Immature natural killer cell (primary cell): ENCODE measurements around the gene DNAJB12. TPM values are rescaled to one million over a fixed set of nuclear protein-coding genes. Genes with fewer than 3 reads are reported as not detected.
A peak's percentile ranks its signal among the peaks of the same experiment; 100 is the strongest.

Experiments
- DNase-seq, 3 donors: peaks; one replicate each; pipeline ENCODE4 v3.0.0; 2022; ENCODE audit warnings: mixed read lengths in 1 of 3
- H3K27ac Mint-ChIP-seq, 6 donors: one replicate each; pipeline ENCODE4 v1.8.0; 2020; ENCODE audit warnings: mixed read lengths in 6 of 6, mild to moderate bottlenecking in 5 of 6, inconsistent platforms in 4 of 6, moderate library complexity in 3 of 6
- H3K27me3 Mint-ChIP-seq, 3 donors: one replicate each; pipeline ENCODE4 v1.8.0; 2020 to 2021; ENCODE audit warnings: low read depth in 3 of 3, mild to moderate bottlenecking in 3 of 3, mixed read lengths in 3 of 3, moderate library complexity in 3 of 3, inconsistent platforms in 1 of 3
- H3K36me3 Mint-ChIP-seq, 3 donors: one replicate each; pipeline ENCODE4 v1.8.0; 2020; ENCODE audit warnings: mixed read lengths in 3 of 3, inconsistent platforms in 2 of 3, mild to moderate bottlenecking in 2 of 3
- H3K4me1 Mint-ChIP-seq, 2 donors: one replicate each; pipeline ENCODE4 v1.8.0; 2020; ENCODE audit warnings: inconsistent platforms in 2 of 2, mild to moderate bottlenecking in 2 of 2, mixed read lengths in 2 of 2, moderate library complexity in 1 of 2
- H3K4me3 Mint-ChIP-seq, 5 donors: one replicate each; pipeline ENCODE4 v1.8.0; 2020; ENCODE audit warnings: mild to moderate bottlenecking in 5 of 5, mixed read lengths in 5 of 5, inconsistent platforms in 3 of 5, moderate library complexity in 3 of 5
- H3K9me3 Mint-ChIP-seq, 6 donors: one replicate each; pipeline ENCODE4 v1.8.0; 2020; ENCODE audit warnings: mild to moderate bottlenecking in 6 of 6, mixed read lengths in 6 of 6, inconsistent platforms in 4 of 6, moderate library complexity in 3 of 6
- polyA plus RNA-seq, 3 donors: library from polyadenylated mRNA; unstranded; fragments of 300-500 nt; fragmentation: Illumina TruSeq; gene quantifications; one replicate each; pipeline ENCODE4 v1.2.3, GENCODE V29; 2021

DNAJB12 gene
- polyA plus RNA-seq, 3 donors from 2014 or later, result 12.2 to 32.0 (median 12.4) TPM

DNA sequence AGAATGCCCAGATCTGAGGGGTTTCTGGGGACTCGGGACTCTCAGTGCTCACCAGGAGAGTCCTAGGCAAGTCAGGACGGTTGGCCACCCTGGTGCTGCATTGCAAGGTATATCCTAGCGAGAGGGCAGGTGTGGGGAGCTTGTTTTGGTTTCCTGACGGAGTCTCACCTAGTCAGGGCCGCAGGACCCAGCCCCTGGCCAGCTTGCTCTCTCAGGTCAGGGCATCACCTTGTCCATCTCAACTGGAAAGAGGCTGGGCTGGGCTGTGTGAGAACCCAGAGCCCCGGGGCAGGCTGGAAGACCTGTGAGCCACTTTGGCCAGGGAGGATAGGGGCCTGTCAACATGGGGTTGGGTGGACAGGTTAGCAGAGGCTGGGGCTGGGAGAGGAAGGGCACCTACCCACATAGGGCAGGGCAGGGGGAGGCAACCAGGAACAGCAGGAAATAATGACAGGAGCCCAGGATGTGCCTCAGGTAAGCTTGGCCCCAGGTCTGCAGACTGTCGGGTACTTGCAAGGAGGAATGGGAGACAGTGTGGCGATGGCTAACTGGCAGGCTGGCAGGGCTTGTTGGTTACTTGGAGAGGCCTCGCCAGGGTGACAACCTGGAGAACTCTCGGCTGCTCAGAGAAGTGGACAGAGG lies 31.5 kb downstream of the DNAJB12 start:
- peaks cover 61 to 82% of the 10 kb centered on the region in 2 donors for H3K4me1 Mint-ChIP-seq
- no peaks in the 10 kb centered on the region for H3K36me3 Mint-ChIP-seq
- DNase-seq, result no peak
- H3K9me3 Mint-ChIP-seq, result no peaks in the 10 kb centered on the region
- peak overlapping the region in 5 of 6 donors; percentile 64 to 83 (median 79) for H3K27ac Mint-ChIP-seq
- no peak overlapping the region for H3K4me3 Mint-ChIP-seq
- H3K27me3 Mint-ChIP-seq, result peaks cover 7 to 26% (median 23%) of the 10 kb centered on the region in 3 donors

- Mint-ChIP-seq H3K4me1 (peaks cover 57 to 78% of the 10 kb centered on the region in 2 donors), H3K36me3 (no peaks in the 10 kb centered on the region), H3K4me3 (peak overlapping the region in 3 of 5 donors; percentile 17 to 35 (median 21)), H3K9me3 (no peaks in the 10 kb centered on the region), H3K27me3 (peaks cover 7 to 26% (median 20%) of the 10 kb centered on the region in 3 donors), H3K27ac (peak overlapping the region; percentile 77 to 99 (median 88))
- DNase-seq, result no peak
These were observed 32.2 kb downstream of the DNAJB12 start for GRCh38 chr10:72322280-72323058.

GRCh38 chr10:72322030-72322279 lies 32.8 kb downstream of the DNAJB12 start:
- peaks cover 6 to 22% (median 20%) of the 10 kb centered on the region in 3 donors for H3K27me3 Mint-ChIP-seq
- H3K36me3 Mint-ChIP-seq, result no peaks in the 10 kb centered on the region
- peaks cover 59 to 77% of the 10 kb centered on the region in 2 donors for H3K4me1 Mint-ChIP-seq
- no peak for DNase-seq
- no peaks in the 10 kb centered on the region for H3K9me3 Mint-ChIP-seq
- H3K4me3 Mint-ChIP-seq, result peak overlapping the region in 4 of 5 donors; percentile 2 to 35 (median 19)
- peak overlapping the region; percentile 77 to 99 (median 88) for H3K27ac Mint-ChIP-seq

GRCh38 chr10:72321248-72322029 lies 33.3 kb downstream of the DNAJB12 start:
- DNase-seq, result no peak
- no peaks in the 10 kb centered on the region for H3K36me3 Mint-ChIP-seq
- H3K4me1 Mint-ChIP-seq, result peaks cover 58 to 76% of the 10 kb centered on the region in 2 donors
- H3K4me3 Mint-ChIP-seq, result no peak overlapping the region
- H3K27ac Mint-ChIP-seq, result peak overlapping the region; percentile 97 to 100 (median 98)
- no peaks in the 10 kb centered on the region for H3K9me3 Mint-ChIP-seq
- peaks cover 4 to 17% (median 16%) of the 10 kb centered on the region in 3 donors for H3K27me3 Mint-ChIP-seq

DNA sequence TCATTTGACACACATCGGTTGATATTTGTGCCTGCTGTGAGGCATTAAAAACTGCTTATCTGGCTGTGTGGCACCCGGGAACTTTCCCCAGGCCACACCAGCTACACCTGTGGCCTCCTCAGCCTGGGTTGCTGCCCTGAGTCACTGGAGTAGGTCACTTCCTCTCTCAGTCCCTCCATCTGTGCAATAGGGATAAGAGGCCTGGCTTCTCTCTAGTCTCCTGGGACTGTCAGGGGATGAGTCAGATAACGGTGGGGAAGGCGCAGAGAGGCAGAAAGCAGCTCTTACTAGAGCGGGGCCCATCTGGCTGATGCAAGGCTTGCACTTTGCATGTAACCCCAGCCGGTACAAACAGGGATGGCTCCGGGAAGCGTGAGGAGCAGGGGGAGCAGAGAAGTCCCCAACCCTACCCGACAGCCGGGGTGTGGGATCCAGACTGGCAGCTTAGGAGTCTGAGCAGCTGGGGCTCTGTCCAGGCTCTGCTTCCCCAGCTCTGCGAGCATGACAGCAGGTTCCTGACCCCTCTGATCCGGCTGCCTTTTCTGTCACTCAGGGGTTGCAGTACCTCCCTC lies 34.0 kb downstream of the DNAJB12 start:
- Mint-ChIP-seq H3K9me3 (no peaks in the 10 kb centered on the region), H3K4me1 (peaks cover 62 to 80% of the 10 kb centered on the region in 2 donors), H3K27me3 (peaks cover 4 to 16% (median 16%) of the 10 kb centered on the region in 3 donors), H3K27ac (peak overlapping the region; percentile 97 to 100 (median 98)), H3K36me3 (no peaks in the 10 kb centered on the region), H3K4me3 (peak overlapping the region; percentile 74 to 87 (median 80))
- no peak for DNase-seq

- Mint-ChIP-seq H3K36me3 (no peaks in the 10 kb centered on the region), H3K4me3 (peak overlapping the region; percentile 74 to 94 (median 80)), H3K9me3 (no peaks in the 10 kb centered on the region), H3K27ac (peak overlapping the region; percentile 97 to 100 (median 98)), H3K27me3 (peaks cover 3 to 16% (median 14%) of the 10 kb centered on the region in 3 donors), H3K4me1 (peaks cover 64 to 80% of the 10 kb centered on the region in 2 donors)
- DNase-seq, result peak; percentile 93 to 95 (median 94)
These were observed 35.1 kb downstream of the DNAJB12 start for GRCh38 chr10:72319416-72320254.

DNA sequence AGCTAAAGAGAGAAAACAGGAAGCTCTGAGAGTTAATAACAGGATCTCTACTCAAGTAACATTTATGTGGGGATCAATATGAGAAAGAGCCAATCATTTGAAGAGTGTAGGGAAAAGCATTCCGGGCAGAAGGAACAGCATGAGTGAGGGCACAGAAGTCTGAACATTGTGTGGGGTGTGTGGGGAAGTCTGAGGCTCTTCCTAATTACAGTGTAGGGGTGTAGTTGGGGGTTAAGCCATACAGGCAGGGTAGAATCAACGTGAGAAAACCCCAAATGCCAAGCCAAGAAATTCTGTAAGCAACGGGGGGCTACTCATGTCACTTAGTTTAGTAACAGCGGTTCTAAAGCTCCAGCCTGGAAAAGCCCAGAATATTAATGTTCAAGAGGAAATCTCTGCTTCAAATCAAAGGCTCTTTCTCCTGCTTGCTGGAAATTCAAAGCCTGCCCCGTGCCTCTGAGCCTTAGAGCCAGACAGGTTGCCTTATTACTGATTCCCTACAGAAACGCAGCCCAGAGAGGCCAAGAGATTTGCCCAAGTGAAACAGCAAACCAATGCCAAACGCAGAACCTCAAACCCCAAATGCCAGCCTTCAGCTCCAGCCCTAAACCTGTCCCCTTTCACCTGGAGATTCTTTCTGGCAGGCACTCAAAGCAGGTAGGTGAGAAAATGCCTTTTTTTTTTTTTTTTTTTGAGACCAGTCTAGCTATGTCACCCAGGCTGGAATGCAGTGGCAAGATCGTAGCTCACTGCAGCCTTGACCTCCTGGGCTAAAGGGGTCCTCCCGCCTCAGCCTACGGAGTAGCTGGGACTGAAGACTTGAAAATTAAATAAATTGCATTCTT lies 36.1 kb downstream of the DNAJB12 start:
- Mint-ChIP-seq H3K27ac (peak overlapping the region; percentile 94 to 99 (median 97)), H3K36me3 (no peaks in the 10 kb centered on the region), H3K4me3 (peak overlapping the region; percentile 68 to 94 (median 80)), H3K27me3 (peaks cover 2 to 18% (median 13%) of the 10 kb centered on the region in 3 donors), H3K4me1 (peaks cover 54 to 72% of the 10 kb centered on the region in 2 donors), H3K9me3 (no peaks in the 10 kb centered on the region)
- no peak for DNase-seq

DNA sequence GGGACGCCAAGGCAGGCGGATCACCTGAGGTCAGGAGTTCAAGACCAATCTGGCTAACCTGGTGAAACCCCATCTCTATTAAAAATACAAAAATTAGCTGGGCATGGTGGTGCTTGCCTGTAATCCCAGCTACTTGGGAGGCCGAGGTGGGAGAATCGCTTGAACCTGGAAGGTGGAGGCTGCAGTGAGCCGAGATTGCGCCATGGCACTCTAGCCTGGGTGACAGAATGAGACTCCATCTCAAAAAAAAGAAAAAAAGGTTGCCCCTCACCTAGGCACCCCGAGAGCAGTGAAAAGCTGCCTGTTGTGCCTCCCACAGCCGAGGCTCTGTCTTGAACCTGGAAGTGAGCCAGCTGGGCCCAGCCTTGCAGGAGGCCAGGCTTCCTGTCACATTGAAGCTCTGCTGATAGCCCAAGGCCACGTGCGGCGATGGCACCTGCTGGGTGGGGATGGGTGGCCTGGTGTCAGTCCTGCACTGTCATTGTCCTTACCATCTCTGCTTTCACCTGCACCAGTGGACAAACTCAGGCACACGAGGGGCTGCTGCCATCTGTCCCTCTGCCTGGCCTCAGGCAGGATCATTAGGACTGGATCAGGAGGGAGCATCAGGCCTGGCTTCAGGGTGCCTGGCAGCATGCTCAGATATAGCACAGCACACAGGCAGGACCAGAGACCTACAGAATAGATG lies 37.8 kb downstream of the DNAJB12 start:
- H3K4me1 Mint-ChIP-seq, result peaks cover 50 to 61% of the 10 kb centered on the region in 2 donors
- H3K27me3 Mint-ChIP-seq, result peaks cover 2 to 18% (median 13%) of the 10 kb centered on the region in 3 donors
- H3K9me3 Mint-ChIP-seq, result no peaks in the 10 kb centered on the region

DNA sequence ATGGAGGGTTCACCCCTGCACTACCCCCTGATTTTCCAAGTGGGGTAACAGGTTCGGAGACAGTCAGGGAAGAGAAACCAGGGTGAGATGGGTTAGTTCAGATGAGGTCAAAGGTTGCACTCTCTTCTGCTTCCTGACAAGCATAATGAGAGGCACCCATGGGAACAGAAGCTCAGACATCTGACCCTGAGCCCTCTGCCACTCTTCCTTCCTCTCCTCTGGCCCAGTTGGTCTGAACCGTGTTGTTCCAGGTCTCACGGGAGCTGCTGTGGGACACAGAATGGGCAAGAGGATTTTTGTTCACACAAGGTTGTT lies 38.4 kb downstream of the DNAJB12 start:
- Mint-ChIP-seq H3K4me1 (peaks cover 55 to 59% of the 10 kb centered on the region in 2 donors), H3K36me3 (no peaks in the 10 kb centered on the region), H3K9me3 (no peaks in the 10 kb centered on the region), H3K27me3 (peaks cover 2 to 18% (median 15%) of the 10 kb centered on the region in 3 donors), H3K4me3 (peak overlapping the region in 2 of 5 donors; percentile 34 to 64), H3K27ac (peak overlapping the region; percentile 70 to 96 (median 77))
- no peak for DNase-seq

More for the DNA sequence above, 37.8 kb downstream of the DNAJB12 start:
- H3K4me3 Mint-ChIP-seq, result peak overlapping the region in 4 of 5 donors; percentile 33 to 71 (median 58)
- peak in 1 of 3 donors; percentile 48 for DNase-seq
- H3K27ac Mint-ChIP-seq, result peak overlapping the region; percentile 85 to 98 (median 90)
- no peaks in the 10 kb centered on the region for H3K36me3 Mint-ChIP-seq

DNA sequence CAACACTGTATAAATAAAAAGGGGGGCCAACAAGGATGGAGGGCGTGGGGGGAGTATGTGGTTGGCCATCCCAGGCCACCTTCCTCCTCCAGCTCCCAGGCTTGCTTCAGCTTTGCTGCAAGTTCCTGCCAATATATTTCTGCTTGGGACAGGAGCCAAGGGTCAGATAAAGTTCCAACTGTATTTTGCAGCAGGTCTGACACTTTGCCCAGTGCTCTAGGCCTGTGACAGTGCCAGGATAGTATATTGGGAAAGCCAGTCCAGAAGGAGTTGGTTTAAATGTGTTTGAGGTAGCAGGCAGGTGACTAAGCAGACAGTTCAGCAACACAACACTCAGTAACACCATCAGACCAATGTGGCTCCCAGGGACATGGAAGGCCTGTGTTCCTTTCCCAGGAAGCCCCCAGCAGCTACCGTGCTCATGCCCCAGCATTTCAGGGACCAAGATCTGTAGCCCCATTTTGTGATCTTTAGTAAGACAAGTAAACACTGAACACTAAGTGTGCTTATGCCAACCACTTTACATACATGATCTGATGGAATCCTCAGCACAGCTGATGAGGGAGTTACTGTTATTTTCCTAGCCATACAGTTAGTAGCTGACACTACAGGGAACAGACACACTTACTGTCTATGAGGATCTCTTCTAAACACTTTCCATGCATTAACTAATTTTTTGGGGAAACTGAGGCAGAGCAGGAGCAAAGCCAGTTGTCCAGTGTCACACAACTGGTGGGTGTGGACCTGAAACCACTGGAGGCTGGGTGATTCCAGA lies 38.9 kb downstream of the DNAJB12 start:
- no peaks in the 10 kb centered on the region for H3K9me3 Mint-ChIP-seq
- H3K27me3 Mint-ChIP-seq, result peaks cover 2 to 17% (median 15%) of the 10 kb centered on the region in 3 donors
- H3K27ac Mint-ChIP-seq, result peak overlapping the region; percentile 70 to 96 (median 77)
- H3K4me3 Mint-ChIP-seq, result peak overlapping the region in 3 of 5 donors; percentile 34 to 78 (median 64)
- no peak for DNase-seq
- peaks cover 52 to 57% of the 10 kb centered on the region in 2 donors for H3K4me1 Mint-ChIP-seq
- no peaks in the 10 kb centered on the region for H3K36me3 Mint-ChIP-seq

- Mint-ChIP-seq H3K4me3 (no peak overlapping the region), H3K4me1 (peaks cover 52 to 57% of the 10 kb centered on the region in 2 donors), H3K27ac (peak overlapping the region in 1 of 6 donors; percentile 45), H3K27me3 (peaks cover 3 to 12% (median 10%) of the 10 kb centered on the region in 3 donors), H3K9me3 (no peaks in the 10 kb centered on the region), H3K36me3 (no peaks in the 10 kb centered on the region)
- DNase-seq, result no peak
These were observed 39.7 kb downstream of the DNAJB12 start for GRCh38 chr10:72315054-72315453.
